ENCODE measurements around the gene GDF7. TPM values are rescaled to one million over a fixed set of nuclear protein-coding genes. Genes with fewer than 3 reads are reported as not detected.

Gene GDF7
- total RNA-seq, 1 donor from 2014 or later = 1.2 TPM

Other genes starting within 250 kb of the GDF7 start
- gene RHOB, start 220.1 kb upstream of the GDF7 start, total RNA-seq = 677 TPM
- 28.8 TPM for gene HS1BP3, start 16.0 kb upstream of the GDF7 start, total RNA-seq
- gene LDAH, start 156.0 kb downstream of the GDF7 start, total RNA-seq = 12.7 TPM